Loucy (cell line): ENCODE data around the gene DTNA.
"Not testable (repeated sequence)": the region's sequence is repeated elsewhere in the genome, so short reads cannot be mapped to it uniquely, and the experiment has no call there.

ENCODE experiments used
- H2AFZ ChIP-seq: fragments of 200-600 bp; sonication (generic); 2 replicates; pipeline ENCODE4 v1.6.0; 2016; ENCODE audit warnings: antibody characterized with exemption, mild to moderate bottlenecking, low read length, moderate library complexity
- H3F3A ChIP-seq: fragments of 200-600 bp; 2 replicates; pipeline ENCODE4 v1.6.0; 2016; ENCODE audit warnings: antibody characterized with exemption, low read depth, mild to moderate bottlenecking
- H3K27me3 ChIP-seq: fragments of 200-600 bp; sonication (generic); 2 replicates; pipeline ENCODE4 v1.6.1; 2014; ENCODE audit warnings: low read length, mild to moderate bottlenecking; ENCODE audit not compliant: insufficient read depth, poor library complexity, severe bottlenecking
- H3K36me3 ChIP-seq: fragments of 200-600 bp; sonication (generic); 2 replicates; pipeline ENCODE4 v1.6.1; 2016; ENCODE audit warnings: low read length; ENCODE audit not compliant: insufficient read depth
- H3K4me1 ChIP-seq: fragments of 200-600 bp; sonication (generic); 2 replicates; pipeline ENCODE4 v1.5.1; 2014; ENCODE audit warnings: low read length, mild to moderate bottlenecking; ENCODE audit not compliant: insufficient read depth, poor library complexity, severe bottlenecking
- H3K4me2 ChIP-seq: fragments of 200-600 bp; sonication (generic); 2 replicates; pipeline ENCODE4 v1.6.0; 2014; ENCODE audit warnings: antibody characterized with exemption, low read length, low read depth, mild to moderate bottlenecking; ENCODE audit not compliant: poor library complexity, severe bottlenecking
- H3K4me3 ChIP-seq: fragments of 200-600 bp; sonication (generic); 2 replicates; pipeline ENCODE4 v1.5.1; 2014; ENCODE audit warnings: low read length, mild to moderate bottlenecking, mixed read lengths; ENCODE audit not compliant: poor library complexity, severe bottlenecking
- H3K79me2 ChIP-seq: fragments of 200-600 bp; sonication (generic); 2 replicates; pipeline ENCODE4 v1.6.1; 2014; ENCODE audit warnings: low read length; ENCODE audit not compliant: insufficient read depth
- H3K9ac ChIP-seq: fragments of 200-600 bp; sonication (generic); 2 replicates; pipeline ENCODE4 v1.6.0; 2014; ENCODE audit warnings: mild to moderate bottlenecking, low read depth, low read length, moderate library complexity; ENCODE audit not compliant: poor library complexity, severe bottlenecking
- H3K9me2 ChIP-seq: fragments of 200-600 bp; sonication (generic); replicated peaks from 2 replicates; pipeline ENCODE4 v1.6.1; 2016; ENCODE audit warnings: low read depth, low read length, mixed read lengths
- H3K9me3 ChIP-seq: fragments of 200-600 bp; sonication (generic); 2 replicates; pipeline ENCODE4 v1.6.1; 2014; ENCODE audit warnings: mild to moderate bottlenecking, antibody characterized with exemption, low read length, low read depth; ENCODE audit not compliant: insufficient read depth
- H4K20me1 ChIP-seq: fragments of 200-600 bp; sonication (generic); 2 replicates; pipeline ENCODE4 v1.6.0; 2014; ENCODE audit warnings: antibody characterized with exemption, low read length, mild to moderate bottlenecking; ENCODE audit not compliant: insufficient read depth, poor library complexity, severe bottlenecking
- CTCF ChIP-seq: fragments of 200-600 bp; sonication (generic); conservative IDR thresholded peaks from 2 replicates; pipeline ENCODE4 v1.5.1; 2014; ENCODE audit warnings: mild to moderate bottlenecking, antibody characterized with exemption, low read length
- EZH2phosphoT487 ChIP-seq: fragments of 200-600 bp; IDR thresholded peaks from 2 replicates; pipeline ENCODE4 v1.6.1; 2018; ENCODE audit warnings: antibody characterized with exemption, mild to moderate bottlenecking, moderate library complexity, borderline replicate concordance

The DTNA gene

GRCh38 chr18:34730774-34731173, 20.7 kb downstream of the DTNA start:
- Histone ChIP-seq H3K36me3 (no peaks in the 10 kb centered on the region), H3K27me3 (no peaks in the 10 kb centered on the region), H3K9me2 (no peaks in the 10 kb centered on the region), H3K4me1 (no peaks in the 10 kb centered on the region), H3K9me3 (no peaks in the 10 kb centered on the region), H3K79me2 (no peaks in the 10 kb centered on the region), H3K9ac (no peak overlapping the region), H2AFZ (no peak overlapping the region), H3K4me2 (no peak overlapping the region), H3F3A (no peaks in the 10 kb centered on the region), H3K4me3 (no peak overlapping the region), H4K20me1 (no peaks in the 10 kb centered on the region)
- TF ChIP-seq CTCF (no peak), EZH2phosphoT487 (no peak)

- no peak overlapping the region for H2AFZ ChIP-seq
- H3K79me2 ChIP-seq = no peaks in the 10 kb centered on the region
- H3F3A ChIP-seq = no peaks in the 10 kb centered on the region
- no peaks in the 10 kb centered on the region for H3K4me1 ChIP-seq
- H3K9ac ChIP-seq = no peak overlapping the region
- H4K20me1 ChIP-seq = no peaks in the 10 kb centered on the region
- TF ChIP-seq EZH2phosphoT487 (no peak), CTCF (no peak)
- no peak overlapping the region for H3K4me2 ChIP-seq
- no peaks in the 10 kb centered on the region for H3K27me3 ChIP-seq
- no peaks in the 10 kb centered on the region for H3K9me2 ChIP-seq
- H3K9me3 ChIP-seq = no peaks in the 10 kb centered on the region
- H3K36me3 ChIP-seq = no peaks in the 10 kb centered on the region
- H3K4me3 ChIP-seq = no peak overlapping the region
These were observed 24.0 kb downstream of the DTNA start for GRCh38 chr18:34734056-34734455.

- H3K4me3 ChIP-seq, H3K9ac ChIP-seq, H3K79me2 ChIP-seq, H3K4me1 ChIP-seq, H3K27me3 ChIP-seq, H4K20me1 ChIP-seq, H3F3A ChIP-seq, H3K4me2 ChIP-seq, H3K36me3 ChIP-seq, H3K9me2 ChIP-seq, H2AFZ ChIP-seq, H3K9me3 ChIP-seq: not testable (repeated sequence)
These were observed 24.4 kb downstream of the DTNA start for GRCh38 chr18:34734526-34734925.

- Histone ChIP-seq H3K9me3 (no peaks in the 10 kb centered on the region), H3K4me2 (no peak overlapping the region), H4K20me1 (no peaks in the 10 kb centered on the region), H2AFZ (no peak overlapping the region), H3F3A (no peaks in the 10 kb centered on the region), H3K9ac (no peak overlapping the region), H3K36me3 (no peaks in the 10 kb centered on the region), H3K27me3 (no peaks in the 10 kb centered on the region), H3K79me2 (no peaks in the 10 kb centered on the region), H3K4me1 (no peaks in the 10 kb centered on the region), H3K9me2 (no peaks in the 10 kb centered on the region), H3K4me3 (no peak overlapping the region)
- TF ChIP-seq CTCF (no peak), EZH2phosphoT487 (no peak)
These were observed 28.2 kb downstream of the DTNA start for GRCh38 chr18:34738175-34738894.
